PC-9 (cell line): ENCODE data around the gene ALAD. TPM values are rescaled to one million over a fixed set of nuclear protein-coding genes. Genes with fewer than 3 reads are reported as not detected.
"Not testable (repeated sequence)": the region's sequence is repeated elsewhere in the genome, so short reads cannot be mapped to it uniquely, and the experiment has no call there.

Experiments used
- BruUV-seq: library from RNA; stranded (reverse); fragments of 400-500 nt; replicated peaks from 2 replicates; lab custom pipeline; 2021; lab: Mats Ljungman, UMichigan
- CTCF ChIA-PET: fragments of 300-600 bp; sonication (Branson Sonifier 250); formaldehyde crosslinking; loops from one replicate; lab custom pipeline; 2022; ENCODE audit warnings: antibody characterized with exemption; lab: Charles Lee
- POLR2A ChIA-PET: fragments of 300-600 bp; sonication (Branson Sonifier 250); formaldehyde crosslinking; loops from one replicate; lab custom pipeline; 2022; ENCODE audit warnings: antibody characterized with exemption; ENCODE audit not compliant: unreplicated experiment; lab: Charles Lee
- DNase-seq, 2 experiments: peaks; one replicate each; pipeline versions ENCODE4 v3.0.0 to v3.0.0-alpha.2; 2015 to 2022; ENCODE audit warnings: mixed read lengths in 1 of 2
- H2AFZ ChIP-seq: fragments of 200-600 bp; sonication (generic); 2 replicates; pipeline ENCODE4 v1.8.1; 2017; ENCODE audit warnings: antibody characterized with exemption
- H3F3A ChIP-seq: fragments of 200-600 bp; sonication (generic); 2 replicates; pipeline ENCODE4 v1.8.1; 2017; ENCODE audit warnings: antibody characterized with exemption, mild to moderate bottlenecking, low read depth; ENCODE audit not compliant: insufficient read depth
- H3K27ac ChIP-seq: fragments of 200-600 bp; sonication (generic); 2 replicates; pipeline ENCODE4 v1.6.1; 2016; ENCODE audit warnings: mixed run types
- H3K27me3 ChIP-seq: fragments of 200-600 bp; sonication (generic); 2 replicates; pipeline ENCODE4 v1.6.1; 2016; ENCODE audit warnings: low read depth, mixed run types; ENCODE audit not compliant: insufficient read depth
- H3K36me3 ChIP-seq: fragments of 200-600 bp; sonication (generic); 2 replicates; pipeline ENCODE4 v1.6.1; 2016; ENCODE audit warnings: low read depth, mixed run types
- H3K4me1 ChIP-seq: fragments of 200-600 bp; sonication (generic); replicated peaks from 2 replicates; pipeline ENCODE4 v1.6.1; 2016; ENCODE audit warnings: mixed run types; ENCODE audit not compliant: insufficient read depth
- H3K4me2 ChIP-seq: fragments of 200-600 bp; sonication (generic); 2 replicates; pipeline ENCODE4 v1.6.1; 2017; ENCODE audit warnings: mixed run types
- H3K4me3 ChIP-seq: fragments of 200-600 bp; sonication (generic); 2 replicates; pipeline ENCODE4 v1.6.1; 2016; ENCODE audit warnings: mixed run types
- H3K79me2 ChIP-seq: fragments of 200-600 bp; sonication (generic); 2 replicates; pipeline ENCODE4 v1.6.1; 2017; ENCODE audit warnings: low read depth, mixed run types
- H3K9me2 ChIP-seq: fragments of 200-600 bp; sonication (generic); 2 replicates; pipeline ENCODE4 v1.8.1; 2017; ENCODE audit warnings: mild to moderate bottlenecking; ENCODE audit not compliant: insufficient read depth
- H3K9me3 ChIP-seq: fragments of 200-600 bp; sonication (generic); 2 replicates; pipeline ENCODE4 v1.8.1; 2016; ENCODE audit warnings: low read depth; ENCODE audit not compliant: insufficient read depth
- H4K20me1 ChIP-seq: fragments of 200-600 bp; sonication (generic); 2 replicates; pipeline ENCODE4 v1.8.1; 2017; ENCODE audit not compliant: insufficient read depth
- CTCF ChIP-seq: fragments of 200-600 bp; sonication (generic); conservative IDR thresholded peaks from 2 replicates; pipeline ENCODE4 v1.6.1; 2017; ENCODE audit warnings: mixed run types, antibody characterized with exemption, mild to moderate bottlenecking, moderate library complexity
- EZH2 ChIP-seq: fragments of 200-600 bp; sonication (generic); IDR thresholded peaks from 2 replicates; pipeline ENCODE4 v1.8.0; 2017; ENCODE audit warnings: antibody characterized with exemption, low read depth
- intact Hi-C: fragments of 100-400 bp; cut with micrococcal nuclease; formaldehyde crosslinking; loops from one replicate; pipeline ENCODE4 v1.10.0; 2022; ENCODE audit not compliant: unreplicated experiment
- total RNA-seq: library from RNA; stranded (reverse); gene quantifications from 2 replicates; pipeline ENCODE4 v1.2.3, GENCODE V29; 2021

The ALAD gene
- total RNA-seq, 1 experiment from 2014 or later, result 42.7 TPM

GRCh38 chr9:113368348-113368981 is 32.6 kb downstream of the ALAD start:
- H3K36me3 ChIP-seq, result no peaks in the 10 kb centered on the region

GRCh38 chr9:113365652-113366051 is 35.4 kb downstream of the ALAD start:
- CTCF ChIA-PET, result interaction anchor here (0.6 kb wide), 1 partner anchor 1690 kb away, joined by 5 read pairs; no protein-coding TSS in a partner anchor
- H3K27ac ChIP-seq, H3K27me3 ChIP-seq, H3K4me2 ChIP-seq, H3K9me3 ChIP-seq, H3K79me2 ChIP-seq, H4K20me1 ChIP-seq, H3K36me3 ChIP-seq, BruUV-seq, H3K9me2 ChIP-seq, H3K4me3 ChIP-seq, H2AFZ ChIP-seq, DNase-seq: not testable (repeated sequence)
- H3F3A ChIP-seq, result peaks cover 14% of the 10 kb centered on the region; the same call in 1 of the 2 replicates
- intact Hi-C loops, result loop anchor here (5.0 kb wide), 1 partner anchor 37 kb away; the partner anchor contains the start of gene ALAD
- POLR2A ChIA-PET, result interaction anchor here (0.6 kb wide), 1 partner anchor 117 kb away, joined by 9 read pairs; no protein-coding TSS in a partner anchor
- H3K4me1 ChIP-seq, result peaks cover 12% of the 10 kb centered on the region

More at GRCh38 chr9:113368348-113368981, 32.6 kb downstream of the ALAD start:
- no peak overlapping the region for H2AFZ ChIP-seq
- intact Hi-C loops, result loop anchor here (5.0 kb wide), 1 partner anchor 34 kb away; the partner anchor contains the start of gene ALAD
- no peaks in the 10 kb centered on the region for H3K79me2 ChIP-seq
- H3K27ac ChIP-seq, result no peak overlapping the region
- TF ChIP-seq EZH2 (no peak), CTCF (no peak)
- no peaks in the 10 kb centered on the region for H3K9me3 ChIP-seq
- no peaks in the 10 kb centered on the region for H3K9me2 ChIP-seq
- H3K4me3 ChIP-seq, result no peak overlapping the region
- no peak for DNase-seq
- no peaks in the 10 kb centered on the region for H3K4me1 ChIP-seq
- ChIA-PET POLR2A (no interaction called here), CTCF (no interaction called here)
- BruUV-seq, result no TSS peak
- no peaks in the 10 kb centered on the region for H3K27me3 ChIP-seq
- no peaks in the 10 kb centered on the region; the same call in 1 of the 2 replicates for H4K20me1 ChIP-seq
- H3K4me2 ChIP-seq, result no peak overlapping the region
- peaks cover 23% of the 10 kb centered on the region; the same call in 1 of the 2 replicates for H3F3A ChIP-seq

GRCh38 chr9:113364951-113365350 is 36.1 kb downstream of the ALAD start:
- H3K27me3 ChIP-seq, result no peaks in the 10 kb centered on the region
- BruUV-seq, result no TSS peak
- peaks cover 19% of the 10 kb centered on the region for H3K4me1 ChIP-seq
- no peak overlapping the region for H3K27ac ChIP-seq
- POLR2A ChIA-PET, result interaction anchor here (0.6 to 0.7 kb wide), 2 partner anchors 116 to 269 kb away, joined by 4 to 9 read pairs; no protein-coding TSS in a partner anchor
- H3K9me3 ChIP-seq, result no peaks in the 10 kb centered on the region
- H4K20me1 ChIP-seq, result 0 out of 2 replicates have a peak, but pooled peaks cover 3% of the 10 kb centered on the region
- H3K9me2 ChIP-seq, result no peaks in the 10 kb centered on the region
- no peak for DNase-seq
- H3F3A ChIP-seq, result peaks cover 10% of the 10 kb centered on the region; the same call in 1 of the 2 replicates
- H3K36me3 ChIP-seq, result no peaks in the 10 kb centered on the region
- CTCF ChIA-PET, result interaction anchor here (0.6 kb wide), 1 partner anchor 1690 kb away, joined by 5 read pairs; no protein-coding TSS in a partner anchor
- no peaks in the 10 kb centered on the region for H3K79me2 ChIP-seq
- no peak overlapping the region for H3K4me2 ChIP-seq
- no peak overlapping the region for H3K4me3 ChIP-seq
- H2AFZ ChIP-seq, result no peak overlapping the region
- no peak for TF ChIP-seq CTCF
- TF ChIP-seq EZH2, result no peak
- intact Hi-C loops, result loop anchor here (5.0 kb wide), 1 partner anchor 37 kb away; the partner anchor contains the start of gene ALAD
